ENCODE measurements around the gene KRT77.

Gene KRT77

DNA sequence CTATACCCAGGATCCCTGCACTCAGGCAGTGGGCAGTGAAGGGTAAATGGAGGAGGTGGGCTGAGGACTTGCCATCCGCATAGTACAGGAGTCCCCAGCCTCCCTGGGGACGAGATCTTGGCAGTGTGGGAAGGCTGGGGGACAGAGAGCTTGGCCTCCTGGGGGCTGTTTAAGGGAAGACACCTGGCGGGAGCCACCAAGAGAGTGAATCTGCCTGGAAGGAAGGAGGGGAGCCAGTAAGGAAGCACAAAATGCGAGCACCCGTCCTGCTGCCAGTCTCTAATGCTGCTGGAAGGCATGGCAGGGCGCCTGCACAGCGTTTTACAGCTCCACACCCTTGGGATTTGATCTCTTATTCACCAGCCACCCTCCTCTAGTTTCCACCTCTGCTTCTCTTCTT is 43.9 kb downstream of the KRT77 start:
- TF ChIP-seq, protein P1, sequence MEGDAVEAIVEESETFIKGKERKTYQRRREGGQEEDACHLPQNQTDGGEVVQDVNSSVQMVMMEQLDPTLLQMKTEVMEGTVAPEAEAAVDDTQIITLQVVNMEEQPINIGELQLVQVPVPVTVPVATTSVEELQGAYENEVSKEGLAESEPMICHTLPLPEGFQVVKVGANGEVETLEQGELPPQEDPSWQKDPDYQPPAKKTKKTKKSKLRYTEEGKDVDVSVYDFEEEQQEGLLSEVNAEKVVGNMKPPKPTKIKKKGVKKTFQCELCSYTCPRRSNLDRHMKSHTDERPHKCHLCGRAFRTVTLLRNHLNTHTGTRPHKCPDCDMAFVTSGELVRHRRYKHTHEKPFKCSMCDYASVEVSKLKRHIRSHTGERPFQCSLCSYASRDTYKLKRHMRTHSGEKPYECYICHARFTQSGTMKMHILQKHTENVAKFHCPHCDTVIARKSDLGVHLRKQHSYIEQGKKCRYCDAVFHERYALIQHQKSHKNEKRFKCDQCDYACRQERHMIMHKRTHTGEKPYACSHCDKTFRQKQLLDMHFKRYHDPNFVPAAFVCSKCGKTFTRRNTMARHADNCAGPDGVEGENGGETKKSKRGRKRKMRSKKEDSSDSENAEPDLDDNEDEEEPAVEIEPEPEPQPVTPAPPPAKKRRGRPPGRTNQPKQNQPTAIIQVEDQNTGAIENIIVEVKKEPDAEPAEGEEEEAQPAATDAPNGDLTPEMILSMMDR (IDR thresholded peaks at IDR 0.05; ENCODE audit: insufficient read depth, missing control alignments), result no peak
- DNase-seq (ENCODE audit: insufficient read length, low spot score) (no peak), FAIRE-seq (no peak)

DNA sequence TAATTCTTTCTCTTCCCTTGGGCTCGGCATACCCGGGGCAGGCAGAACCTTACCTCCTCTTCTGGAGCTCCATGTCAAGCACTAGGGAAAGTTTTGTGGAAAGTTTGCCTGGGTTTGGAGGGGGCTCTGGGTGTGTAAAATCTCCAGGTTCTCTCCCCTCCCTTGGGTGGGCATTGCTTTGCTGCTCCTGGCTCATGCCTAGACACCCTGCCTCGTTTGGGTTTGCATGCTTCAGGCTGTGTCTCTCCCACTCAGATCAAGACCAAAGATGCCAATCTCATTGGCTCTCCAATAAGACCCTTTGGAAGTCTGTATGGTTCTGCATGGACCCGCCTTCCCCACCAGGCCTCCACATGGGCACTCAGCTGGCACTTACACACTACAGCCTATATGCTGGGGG is 45.1 kb downstream of the KRT77 start:
- TF ChIP-seq, protein P1 (IDR thresholded peaks at IDR 0.05; ENCODE audit: insufficient read depth, missing control alignments), result no peak
- FAIRE-seq (no peak), DNase-seq (ENCODE audit: insufficient read length, low spot score) (no peak)

DNA sequence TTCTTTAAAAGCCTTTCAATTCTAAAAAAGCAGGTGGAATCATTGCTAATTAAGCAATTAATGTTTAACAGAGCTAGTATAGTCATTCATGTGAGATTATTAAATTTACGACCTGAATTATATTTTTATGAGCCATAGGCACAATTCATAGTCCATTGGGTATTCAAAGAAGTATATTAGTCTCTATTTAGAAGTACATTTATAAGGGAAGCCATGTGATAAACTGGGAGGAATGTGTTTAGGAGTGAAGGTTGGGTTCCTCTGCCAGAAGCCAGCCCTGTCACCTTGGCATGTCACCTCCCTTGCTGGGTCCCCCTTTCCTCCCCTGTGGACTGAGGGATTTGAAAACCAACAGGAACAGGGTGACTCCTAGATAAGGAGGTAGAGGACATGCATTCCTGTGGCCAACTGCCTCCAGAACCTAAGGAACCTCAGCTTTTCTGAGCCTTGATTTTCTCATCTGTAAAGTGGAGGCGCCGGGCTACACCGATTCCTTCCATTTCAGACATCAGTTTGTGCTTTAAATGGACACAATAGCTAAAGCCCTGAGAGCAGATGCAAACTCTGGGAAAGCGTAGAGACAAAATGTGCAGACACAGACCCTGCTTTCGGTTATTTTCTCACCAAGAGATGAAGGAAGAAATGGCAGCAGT is 45.9 kb downstream of the KRT77 start:
- no peak for DNase-seq (ENCODE audit: insufficient read length, low spot score)
- TF ChIP-seq, protein P1 (IDR thresholded peaks at IDR 0.05; ENCODE audit: insufficient read depth, missing control alignments), result no peak
- FAIRE-seq, result no peak

DNA sequence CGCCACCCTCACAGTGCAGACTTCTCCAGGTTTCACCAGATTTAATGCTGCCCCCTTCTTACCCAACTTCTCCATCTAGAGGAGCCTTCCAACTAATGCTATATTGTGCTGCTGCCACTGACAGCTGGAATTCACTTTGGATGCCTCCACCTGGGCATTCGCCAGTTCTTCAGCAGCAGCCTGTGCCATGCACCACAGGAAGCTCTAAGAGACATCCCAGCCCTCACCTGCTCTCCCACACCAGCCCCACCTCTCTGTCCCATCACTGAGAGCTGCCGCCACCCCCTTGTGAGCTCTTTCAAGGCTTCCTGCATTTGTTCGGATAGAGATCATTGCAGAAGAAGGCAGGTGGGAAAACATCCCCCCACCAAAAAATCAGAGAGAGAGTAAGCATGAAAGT is 46.7 kb downstream of the KRT77 start:
- TF ChIP-seq, protein P1 (IDR thresholded peaks at IDR 0.05; ENCODE audit: insufficient read depth, missing control alignments), result no peak
- DNase-seq (ENCODE audit: insufficient read length, low spot score), result no peak
- no peak for FAIRE-seq

GRCh38 chr12:52655720-52656124 is 47.6 kb downstream of the KRT77 start:
- FAIRE-seq, result no peak
- TF ChIP-seq, protein P1 (IDR thresholded peaks at IDR 0.05; ENCODE audit: insufficient read depth, missing control alignments), result no peak
- no peak for DNase-seq (ENCODE audit: insufficient read length, low spot score)

- FAIRE-seq, result no peak
Measured at GRCh38 chr12:52655251-52655650, 48.1 kb downstream of the KRT77 start.

DNA sequence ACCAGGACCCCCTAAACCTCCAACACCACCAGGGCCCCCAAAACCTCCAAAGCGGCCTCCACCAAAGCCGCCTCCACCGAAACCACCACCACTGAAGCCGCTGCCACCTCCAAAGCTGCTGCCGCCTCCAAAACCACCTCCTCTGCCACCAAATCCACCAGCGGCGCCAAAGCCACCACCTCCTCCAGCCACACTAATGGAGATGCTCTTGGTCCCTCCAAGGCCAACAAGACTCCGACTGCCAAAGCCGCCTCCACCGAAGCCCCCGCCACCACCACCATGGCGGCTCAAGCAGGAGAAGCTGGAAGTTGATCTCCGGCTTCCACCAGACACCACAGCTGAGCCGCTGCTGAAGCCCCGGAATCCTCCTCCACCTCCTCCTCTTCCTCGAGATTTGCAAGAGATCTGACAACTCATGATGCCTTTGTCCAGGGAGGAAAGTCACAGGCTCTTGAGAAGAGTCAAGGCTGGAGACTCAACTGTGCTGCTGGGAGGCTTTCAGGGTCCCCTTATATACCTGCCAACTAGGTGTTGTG is 51.5 kb downstream of the KRT77 start, which contains the start of gene KRT2:
KRT2 (minus strand) TSS at position 486 of the 536 bp plus-strand sequence; CDS start at position 417, 69 bp downstream.
- FAIRE-seq, result no peak
- TF ChIP-seq, protein P1 (IDR thresholded peaks at IDR 0.05; ENCODE audit: insufficient read depth, missing control alignments), result no peak
- no peak for DNase-seq (ENCODE audit: insufficient read length, low spot score)

More at GRCh38 chr12:52655251-52655650, 48.1 kb downstream of the KRT77 start:
- TF ChIP-seq, protein P1 (IDR thresholded peaks at IDR 0.05; ENCODE audit: insufficient read depth, missing control alignments), result no peak
- DNase-seq (ENCODE audit: insufficient read length, low spot score), result no peak
